Measurements from ENCODE around the gene DNAJC19.

GRCh38 chr3:180996415-180996932, 6.9 kb upstream of the DNAJC19 start:
- TF ChIP-seq POLR2A (IDR thresholded peaks at IDR 0.05) (no peak), CTCF (IDR thresholded peaks at IDR 0.05) (no peak)

All from tibial nerve (tissue), 3 donors.